ENCODE results near the gene CLIC6.
"Not testable (repeated sequence)": the region's sequence is repeated elsewhere in the genome, so short reads cannot be mapped to it uniquely, and the experiment has no call there.

CLIC6 gene

GRCh38 chr21:34653522-34653921 lies 15.3 kb upstream of the CLIC6 start:
- DNase-seq, result no peak

GRCh38 chr21:34661848-34662247 lies 6.9 kb upstream of the CLIC6 start:
- no peak for DNase-seq

- DNase-seq, result no peak
These were observed 1.0 kb upstream of the CLIC6 start for GRCh38 chr21:34667761-34668160.

- no peak for DNase-seq
These were observed 520 bp downstream of the CLIC6 start for GRCh38 chr21:34669149-34669879.

- DNase-seq, result not testable (repeated sequence)
These were observed 1.1 kb downstream of the CLIC6 start for GRCh38 chr21:34669880-34670219.

- no peak for DNase-seq
These were observed 1.6 kb downstream of the CLIC6 start for GRCh38 chr21:34670220-34670961.

GRCh38 chr21:34670962-34671348 lies 2.2 kb downstream of the CLIC6 start:
- no peak for DNase-seq

- DNase-seq, result no peak
These were observed 2.7 kb downstream of the CLIC6 start for GRCh38 chr21:34671462-34671861.

- DNase-seq, result no peak
These were observed 3.1 kb downstream of the CLIC6 start for GRCh38 chr21:34671891-34672290.

- DNase-seq, result no peak
These were observed 4.2 kb downstream of the CLIC6 start for GRCh38 chr21:34673006-34673405.

- no peak for DNase-seq
These were observed 5.7 kb downstream of the CLIC6 start for GRCh38 chr21:34674468-34674867.

- DNase-seq, result no peak
These were observed 7.1 kb downstream of the CLIC6 start for GRCh38 chr21:34675871-34676270.

GRCh38 chr21:34679051-34679450 lies 10.3 kb downstream of the CLIC6 start:
- DNase-seq, result no peak

GRCh38 chr21:34684174-34684876 lies 15.5 kb downstream of the CLIC6 start:
- no peak for DNase-seq

GRCh38 chr21:34687065-34687464 lies 18.3 kb downstream of the CLIC6 start:
- no peak for DNase-seq

- no peak for DNase-seq
These were observed 19.0 kb downstream of the CLIC6 start for GRCh38 chr21:34687745-34688144.

GRCh38 chr21:34688145-34688544 lies 19.4 kb downstream of the CLIC6 start:
- no peak for DNase-seq

- no peak for DNase-seq
These were observed 19.9 kb downstream of the CLIC6 start for GRCh38 chr21:34688715-34689114.

GRCh38 chr21:34690041-34690792 lies 21.4 kb downstream of the CLIC6 start:
- no peak for DNase-seq

GRCh38 chr21:34690793-34691175 lies 22.0 kb downstream of the CLIC6 start:
- no peak for DNase-seq

- no peak for DNase-seq
These were observed 22.7 kb downstream of the CLIC6 start for GRCh38 chr21:34691390-34692032.

- DNase-seq, result no peak
These were observed 23.7 kb downstream of the CLIC6 start for GRCh38 chr21:34692458-34693020.
